Activated T-cell treated with anti-CD3 and anti-CD28 coated beads for 48 hours (primary cell): ENCODE measurements around the gene MAPK4.
"Not testable (repeated sequence)": the region's sequence is repeated elsewhere in the genome, so short reads cannot be mapped to it uniquely, and the experiment has no call there.

Source experiments
- DNase-seq: peaks from one replicate; pipeline ENCODE4 v3.0.0-alpha.2; 2020; ENCODE audit warnings: low read depth

The MAPK4 gene

GRCh38 chr18:50573679-50574078, 13.8 kb downstream of the MAPK4 start:
- no peak for DNase-seq

DNA sequence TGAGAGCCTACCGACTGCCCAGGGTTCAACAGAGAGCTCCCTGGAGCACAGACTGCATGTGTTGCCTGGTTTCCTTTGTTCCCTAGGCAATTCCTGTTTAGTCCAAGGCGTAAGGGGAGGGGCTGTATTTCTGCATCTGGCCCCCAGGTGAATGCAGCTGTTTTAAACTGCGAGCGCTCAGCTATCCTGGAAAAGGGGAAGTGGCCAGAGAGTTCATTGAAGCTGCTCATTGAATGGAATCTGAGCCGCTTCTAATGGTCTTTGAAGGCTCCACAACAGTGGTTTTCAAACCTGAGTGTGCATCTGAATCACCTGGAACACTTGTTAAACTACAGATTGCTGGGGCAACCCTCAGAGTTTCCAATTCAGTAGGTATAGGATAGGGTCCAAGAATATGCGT, 18.1 kb downstream of the MAPK4 start:
- no peak for DNase-seq

- DNase-seq, result no peak
Measured at GRCh38 chr18:50578651-50579050, 18.8 kb downstream of the MAPK4 start.

DNA sequence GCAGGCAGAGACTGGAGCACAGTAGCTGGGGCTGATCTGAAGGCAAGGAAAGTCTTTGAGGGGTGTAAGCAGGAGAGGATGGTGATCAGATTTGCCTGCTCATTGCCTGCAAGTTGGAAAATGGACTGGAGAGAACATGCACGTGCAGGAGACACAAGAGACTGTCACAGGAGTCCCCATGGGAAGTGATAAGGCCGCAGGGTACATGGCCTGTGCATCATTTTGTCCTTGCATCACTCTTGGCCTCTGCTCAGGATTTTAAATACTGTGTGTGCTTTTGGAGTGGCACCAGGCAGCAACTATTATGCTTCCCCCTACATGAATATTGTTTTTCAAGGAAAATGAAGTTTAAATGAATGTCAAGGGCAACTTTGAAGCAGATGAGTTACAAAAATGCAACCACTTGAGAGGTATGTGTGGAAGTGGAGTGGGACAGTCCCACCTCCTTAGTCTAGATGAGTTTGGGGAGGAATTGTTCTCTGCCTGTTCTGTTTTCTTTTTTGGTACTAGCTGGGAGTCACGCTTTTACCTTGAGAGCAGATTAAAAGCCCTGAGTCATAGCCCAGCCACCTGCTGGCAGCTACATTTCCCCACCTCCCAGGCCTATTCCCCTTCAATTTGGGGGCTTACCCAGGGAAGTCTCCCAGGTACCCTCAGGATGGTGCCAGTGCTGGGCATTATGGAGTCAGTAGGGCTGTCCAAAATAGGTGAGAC, 19.3 kb downstream of the MAPK4 start:
- DNase-seq, result no peak

DNA sequence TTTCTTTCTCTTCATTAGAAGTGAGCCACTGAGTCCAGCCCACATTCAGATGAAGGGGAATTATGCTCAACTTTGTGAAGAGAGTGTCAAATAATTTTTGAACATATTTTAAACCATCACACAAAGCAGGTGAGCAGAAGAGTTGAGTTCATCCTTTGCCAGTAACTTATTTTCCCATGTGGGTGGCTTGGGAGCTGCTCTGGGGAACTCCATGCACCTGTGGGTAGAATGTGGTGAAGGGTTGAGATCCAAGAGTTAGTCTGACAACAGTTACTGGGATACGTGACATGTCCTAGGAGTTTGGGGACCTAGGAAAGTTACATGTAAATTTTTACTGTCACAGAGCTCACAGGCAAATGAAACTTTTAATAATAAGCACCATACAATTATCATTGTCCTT, 21.6 kb downstream of the MAPK4 start:
- no peak for DNase-seq

DNA sequence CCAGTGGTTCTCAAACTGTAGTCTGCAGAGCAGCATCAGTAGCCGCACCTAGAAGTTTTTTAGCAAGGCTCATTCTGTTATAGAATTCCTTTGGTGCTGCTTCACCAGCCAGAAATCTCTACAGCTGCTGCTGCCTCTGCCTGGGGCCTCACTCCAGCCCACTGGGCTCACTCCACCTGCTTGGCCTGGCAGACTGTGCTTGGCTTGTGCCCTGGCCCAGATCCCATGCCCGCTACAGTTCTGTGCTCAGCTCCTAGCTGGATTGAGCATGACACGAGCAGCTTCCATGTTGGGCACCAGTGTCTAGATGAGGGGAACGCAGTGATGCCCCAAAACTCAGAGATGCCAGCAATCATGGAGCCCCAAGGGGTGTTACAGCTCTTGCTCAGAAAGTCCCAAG, 22.6 kb downstream of the MAPK4 start:
- no peak for DNase-seq

GRCh38 chr18:50586710-50587109, 26.8 kb downstream of the MAPK4 start:
- no peak for DNase-seq

- no peak for DNase-seq
Measured at GRCh38 chr18:50590593-50590992, 30.7 kb downstream of the MAPK4 start.

DNA sequence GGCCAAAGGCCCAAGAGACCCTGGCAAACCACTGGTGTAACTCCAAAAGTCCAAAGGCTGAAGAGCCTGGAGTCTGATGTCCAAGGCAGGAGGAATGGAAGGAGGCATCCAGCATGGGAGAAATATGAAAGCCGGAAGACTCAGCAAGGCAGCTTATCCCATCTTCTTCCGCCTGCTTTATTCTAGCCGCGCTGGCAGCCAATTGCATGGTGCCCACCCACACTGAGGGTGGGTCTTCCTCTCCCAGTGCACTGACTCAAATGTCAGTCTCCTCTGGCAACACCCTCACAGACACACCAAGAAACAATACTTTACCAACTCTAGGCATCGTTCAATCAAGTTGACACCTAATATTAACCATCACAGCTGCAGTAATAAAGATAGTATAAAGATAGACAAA, 34.1 kb downstream of the MAPK4 start:
- DNase-seq, result no peak

DNA sequence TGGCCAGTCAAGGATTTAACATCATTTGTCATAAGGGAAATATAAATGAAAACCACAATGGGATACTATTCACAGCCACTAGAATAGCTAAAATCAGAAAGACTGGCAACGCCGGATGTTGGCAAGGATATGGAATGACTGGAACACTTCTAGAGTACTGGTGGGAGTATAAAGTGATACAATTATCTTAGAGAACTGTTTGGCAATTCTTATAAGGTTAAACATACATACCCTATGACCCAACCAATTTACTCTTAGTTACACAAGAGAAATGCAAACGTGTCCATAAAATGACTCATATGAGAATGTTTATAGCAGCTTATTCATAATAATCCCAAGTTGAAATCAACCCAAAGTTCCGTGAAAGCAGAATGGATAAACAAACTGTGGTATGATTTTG, 35.1 kb downstream of the MAPK4 start:
- DNase-seq, result no peak

DNA sequence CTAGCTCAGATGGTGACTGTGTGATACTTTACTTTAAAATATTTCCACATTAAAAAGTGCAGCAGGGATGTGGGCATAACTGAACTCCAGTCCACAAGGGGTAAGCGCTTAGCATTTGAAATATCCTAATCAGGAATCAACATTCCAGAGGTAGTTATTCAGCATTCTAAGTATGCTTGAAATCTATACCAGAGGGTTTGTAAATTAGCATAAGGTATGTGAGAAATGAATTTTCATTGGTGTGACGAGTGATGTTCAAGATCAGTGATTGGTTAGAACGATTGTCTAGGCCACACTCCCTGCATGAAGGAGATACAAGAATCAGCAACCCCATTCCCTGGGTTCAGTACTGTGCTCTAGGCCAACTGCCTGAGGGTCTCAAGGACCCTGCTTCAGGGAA, 42.6 kb downstream of the MAPK4 start:
- DNase-seq, result no peak

DNA sequence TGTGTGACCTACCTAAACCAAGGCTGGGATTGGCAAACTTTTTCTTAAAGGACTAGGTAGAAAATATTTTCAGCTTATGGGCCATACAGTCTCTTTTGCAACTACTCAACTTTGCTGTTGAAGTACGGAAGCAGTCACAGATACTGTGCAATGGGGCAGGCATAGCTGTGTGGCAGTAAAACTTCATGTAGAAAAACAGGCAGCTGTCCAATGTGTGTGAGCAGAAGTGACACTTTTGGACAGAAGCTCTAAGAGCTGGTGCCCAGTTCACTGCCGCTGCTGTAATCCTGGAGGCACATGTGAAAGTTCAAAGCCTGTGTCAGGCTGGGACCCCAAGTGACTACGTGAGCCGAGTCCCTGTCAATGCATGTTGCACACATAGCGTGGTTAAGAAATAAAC, 46.7 kb downstream of the MAPK4 start:
- DNase-seq, result no peak

GRCh38 chr18:50607378-50607926, 47.6 kb downstream of the MAPK4 start:
- no peak for DNase-seq

DNA sequence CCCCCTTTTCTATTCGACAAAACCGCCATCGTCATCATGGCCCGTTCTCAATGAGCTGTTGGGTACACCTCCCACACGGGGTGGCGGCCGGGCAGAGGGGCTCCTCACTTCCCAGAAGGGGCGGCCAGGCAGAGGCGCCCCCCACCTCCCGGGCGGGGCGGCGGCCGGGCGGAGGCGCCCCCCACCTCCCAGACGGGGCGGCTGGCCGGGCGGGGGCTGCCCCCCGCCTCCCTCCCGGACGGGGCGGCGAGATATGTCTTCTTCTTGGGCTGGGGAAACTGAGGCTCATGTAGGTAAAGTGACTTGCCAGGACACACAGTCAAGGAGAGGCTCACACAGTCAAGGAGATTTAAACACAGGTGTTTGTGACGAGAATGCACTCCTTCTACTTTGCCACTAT, 49.3 kb downstream of the MAPK4 start:
- not testable (repeated sequence) for DNase-seq

DNA sequence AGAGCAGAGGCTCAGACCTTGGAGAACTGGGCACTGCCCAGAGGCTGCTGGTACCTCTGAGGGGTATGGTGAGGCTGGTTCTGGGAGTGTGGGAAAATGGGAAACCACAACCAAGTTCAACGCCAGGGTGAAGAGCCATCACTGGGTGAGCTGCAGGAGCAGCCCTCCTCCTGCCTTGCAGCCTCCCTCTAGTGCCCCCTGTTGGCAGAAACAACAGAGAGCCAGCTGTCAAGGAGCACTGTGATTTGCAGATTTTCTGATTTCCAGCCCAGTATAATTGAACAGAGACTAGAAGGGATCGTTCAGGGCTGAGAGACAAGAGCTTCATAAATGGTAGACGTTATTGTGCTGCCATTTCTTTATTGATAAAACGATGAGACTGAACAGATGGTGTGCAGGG, 50.5 kb downstream of the MAPK4 start:
- DNase-seq, result no peak

GRCh38 chr18:50611529-50611941, 51.6 kb downstream of the MAPK4 start:
- DNase-seq, result no peak

DNA sequence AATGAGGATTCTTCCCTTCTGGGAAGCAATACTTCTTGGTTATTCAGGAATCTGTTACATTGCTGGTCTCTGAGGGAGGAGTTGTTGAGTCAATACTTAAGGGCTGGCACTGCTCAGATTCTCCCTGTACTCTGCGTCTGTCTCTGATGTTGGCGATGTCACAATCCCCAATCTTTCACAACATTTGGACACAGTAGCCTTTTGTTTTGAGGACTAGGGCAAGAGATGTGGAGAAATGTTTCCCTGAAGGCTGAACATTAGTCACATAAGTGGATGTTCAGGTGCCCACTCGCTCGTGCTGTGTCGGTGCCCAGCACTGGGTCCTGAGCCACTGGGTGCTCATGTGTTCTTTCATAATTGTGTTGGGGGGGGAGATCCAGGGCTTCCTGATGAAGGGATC, 55.0 kb downstream of the MAPK4 start:
- no peak for DNase-seq

- DNase-seq, result no peak
Measured at GRCh38 chr18:50616484-50617048, 56.7 kb downstream of the MAPK4 start.

GRCh38 chr18:50619861-50620275, 60.0 kb downstream of the MAPK4 start:
- DNase-seq, result no peak

GRCh38 chr18:50620319-50620718, 60.4 kb downstream of the MAPK4 start:
- DNase-seq, result no peak

DNA sequence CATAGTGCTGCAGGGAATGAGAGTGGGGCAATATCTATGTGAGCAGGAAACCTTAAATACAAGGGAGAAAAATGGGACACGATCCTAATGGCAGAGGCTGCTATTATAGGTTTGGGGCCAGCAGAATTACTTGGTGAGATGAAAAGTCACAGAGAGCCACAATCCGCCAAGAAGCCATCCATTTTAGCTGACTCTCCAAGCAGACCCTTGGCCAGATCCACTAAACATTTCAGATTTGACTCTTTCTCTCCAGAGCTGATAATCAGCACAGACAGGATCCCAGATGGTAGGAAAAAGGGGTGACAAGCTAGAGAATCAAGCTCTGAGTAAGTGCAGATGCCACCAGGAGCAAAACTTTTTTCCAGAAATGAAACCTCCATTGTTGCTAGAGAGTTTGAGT, 61.5 kb downstream of the MAPK4 start:
- DNase-seq, result no peak

GRCh38 chr18:50622320-50622719, 62.4 kb downstream of the MAPK4 start:
- DNase-seq, result no peak

DNA sequence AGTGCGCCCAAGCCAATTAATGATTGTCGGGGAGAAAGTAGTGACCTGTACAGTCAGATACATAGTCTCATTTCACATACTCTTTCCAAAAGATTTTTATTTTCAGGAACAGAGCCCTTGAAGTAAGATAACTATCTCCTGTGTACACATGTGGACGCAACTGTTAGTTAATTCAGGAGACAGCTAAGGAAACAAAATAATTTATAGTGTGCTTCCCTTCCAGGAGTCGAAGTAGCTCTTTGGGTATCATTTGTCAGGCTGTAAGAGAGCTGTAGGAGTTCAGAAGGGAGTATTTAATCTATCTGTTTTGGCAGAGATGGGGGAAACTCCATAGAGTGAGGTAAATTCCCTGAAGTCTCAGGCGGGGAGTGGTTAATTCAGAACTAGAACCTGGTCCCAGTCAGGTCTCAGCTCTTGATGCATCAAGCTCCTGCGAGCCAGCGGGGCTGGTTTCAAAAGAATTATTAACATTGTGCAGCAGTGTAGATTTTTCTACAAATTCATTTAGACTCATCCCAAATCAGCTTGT, 63.0 kb downstream of the MAPK4 start:
- DNase-seq, result no peak
